PC-3 (cell line): ENCODE data around the gene CYB561D1. TPM values are rescaled to one million over a fixed set of nuclear protein-coding genes. Genes with fewer than 3 reads are reported as not detected.

ENCODE experiments used
- ATAC-seq: fragments of 200-7000 bp; cut with Tn5 transposase; 2 replicates; pipeline ENCODE4 v1.9.1; 2020; ENCODE audit warnings: mild to moderate bottlenecking, moderate library complexity
- BruUV-seq: library from RNA; stranded (reverse); fragments of 400-500 nt; replicated peaks from 2 replicates; lab custom pipeline; 2021; lab: Mats Ljungman, UMichigan
- CTCF ChIA-PET: fragments of 300-600 bp; sonication (Branson Sonifier 250); formaldehyde crosslinking; loops from one replicate; lab custom pipeline; 2022; ENCODE audit warnings: antibody characterized with exemption; lab: Charles Lee
- POLR2A ChIA-PET: fragments of 300-600 bp; sonication (Branson Sonifier 250); formaldehyde crosslinking; loops from one replicate; lab custom pipeline; 2022; ENCODE audit warnings: antibody characterized with exemption; ENCODE audit not compliant: unreplicated experiment; lab: Charles Lee
- DNase-seq: peaks from one replicate; pipeline ENCODE4 v3.0.0-alpha.2; 2015
- H2AFZ ChIP-seq: fragments of 300-600 bp; sonication (generic); 2 replicates; pipeline ENCODE4 v1.6.0; 2016; ENCODE audit warnings: antibody characterized with exemption, low read length
- H3F3A ChIP-seq: fragments of 300-600 bp; sonication (generic); one replicate; pipeline ENCODE4 v1.6.0; 2017; ENCODE audit warnings: antibody characterized with exemption, low read length, control low read depth, mild to moderate bottlenecking; ENCODE audit not compliant: unreplicated experiment
- H3K27ac ChIP-seq: fragments of 300-600 bp; sonication (generic); 2 replicates; pipeline ENCODE4 v1.5.1; 2016; ENCODE audit warnings: mild to moderate bottlenecking, low read length
- H3K27me3 ChIP-seq: fragments of 300-600 bp; sonication (generic); 2 replicates; pipeline ENCODE4 v1.6.1; 2016; ENCODE audit warnings: low read length, mixed read lengths
- H3K36me3 ChIP-seq: fragments of 300-600 bp; sonication (generic); 2 replicates; pipeline ENCODE4 v1.6.1; 2016; ENCODE audit warnings: low read depth, mixed run types, low read length, mixed read lengths
- H3K4me1 ChIP-seq: fragments of 300-600 bp; sonication (generic); 2 replicates; pipeline ENCODE4 v1.5.1; 2016; ENCODE audit warnings: low read length; ENCODE audit not compliant: insufficient read depth
- H3K4me2 ChIP-seq: fragments of 300-600 bp; sonication (generic); 2 replicates; pipeline ENCODE4 v1.6.0; 2016; ENCODE audit warnings: low read length
- H3K4me3 ChIP-seq: fragments of 300-600 bp; sonication (generic); 2 replicates; pipeline ENCODE4 v1.5.1; 2016; ENCODE audit warnings: mild to moderate bottlenecking, low read length, mixed read lengths
- H3K79me2 ChIP-seq: fragments of 300-600 bp; sonication (generic); 2 replicates; pipeline ENCODE4 v1.6.1; 2017; ENCODE audit warnings: low read length, mixed read lengths
- H3K9ac ChIP-seq: fragments of 300-600 bp; sonication (generic); 2 replicates; pipeline ENCODE4 v1.6.0; 2016; ENCODE audit warnings: mild to moderate bottlenecking, low read length
- H3K9me2 ChIP-seq: fragments of 300-600 bp; sonication (generic); replicated peaks from 2 replicates; pipeline ENCODE4 v1.6.1; 2016; ENCODE audit warnings: mixed run types, low read length, mixed read lengths
- H3K9me3 ChIP-seq: fragments of 300-600 bp; sonication (generic); 2 replicates; pipeline ENCODE4 v1.6.1; 2016; ENCODE audit warnings: low read length, mixed read lengths
- H4K20me1 ChIP-seq: fragments of 300-600 bp; sonication (generic); 2 replicates; pipeline ENCODE4 v1.6.1; 2016; ENCODE audit warnings: low read length, mixed read lengths
- EZH2 ChIP-seq: fragments of 300-600 bp; sonication (generic); IDR thresholded peaks from one replicate; pipeline ENCODE4 v1.6.1; 2017; ENCODE audit warnings: antibody characterized with exemption, mild to moderate bottlenecking, low read length; ENCODE audit not compliant: unreplicated experiment
- EZH2phosphoT487 ChIP-seq: fragments of 300-600 bp; sonication (generic); IDR thresholded peaks from 2 replicates; pipeline ENCODE4 v1.6.1; 2018; ENCODE audit warnings: mild to moderate bottlenecking, antibody characterized with exemption, low read length, borderline replicate concordance
- intact Hi-C: fragments of 100-400 bp; cut with micrococcal nuclease; formaldehyde crosslinking; loops from 2 replicates; pipeline ENCODE4 v1.9.0; 2023
- total RNA-seq: library from RNA; depleted of rRNA; stranded (reverse); fragments of >200 nt; gene quantifications from 2 replicates; pipeline ENCODE4 v1.2.3, GENCODE V29; 2014
- TF ChIP-seq, protein P1 (sequence below): fragments of 300-600 bp; sonication (generic); conservative IDR thresholded peaks from 2 replicates; pipeline ENCODE4 v1.5.1; 2017; ENCODE audit warnings: antibody characterized with exemption, low read depth, mild to moderate bottlenecking, low read length

Gene CYB561D1
- total RNA-seq, 1 experiment from 2014 or later, result 2.7 TPM

DNA sequence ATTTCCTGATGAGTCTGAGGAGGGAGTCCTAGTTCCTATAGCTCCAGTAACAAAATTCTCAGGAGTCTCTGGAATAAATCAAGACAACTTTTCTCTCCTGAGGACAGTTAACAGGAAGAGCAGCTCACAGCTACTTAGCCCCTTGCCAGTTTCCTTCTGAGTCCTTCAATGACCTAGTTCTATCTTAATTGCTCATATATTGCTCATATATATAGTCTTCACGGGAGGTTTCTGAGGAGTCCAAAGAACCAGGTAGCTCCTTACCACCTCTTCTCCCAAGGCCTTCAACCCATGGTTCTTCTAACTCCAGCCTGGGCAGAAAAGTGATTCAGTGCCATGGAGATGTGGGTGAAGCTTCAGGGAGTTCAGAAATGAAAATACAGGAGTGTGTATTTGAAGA is 11.1 kb downstream of the CYB561D1 start:
- no peaks in the 10 kb centered on the region for H3K9me3 ChIP-seq
- DNase-seq, result no peak
- no peak overlapping the region for H2AFZ ChIP-seq
- no peaks in the 10 kb centered on the region for H3K9me2 ChIP-seq
- ATAC-seq, result no peak
- no peaks in the 10 kb centered on the region; the same call in 1 of the 2 replicates for H3K36me3 ChIP-seq
- no TSS peak for BruUV-seq
- no peak for TF ChIP-seq EZH2
- TF ChIP-seq EZH2phosphoT487, result no peak
- TF ChIP-seq, protein P1, sequence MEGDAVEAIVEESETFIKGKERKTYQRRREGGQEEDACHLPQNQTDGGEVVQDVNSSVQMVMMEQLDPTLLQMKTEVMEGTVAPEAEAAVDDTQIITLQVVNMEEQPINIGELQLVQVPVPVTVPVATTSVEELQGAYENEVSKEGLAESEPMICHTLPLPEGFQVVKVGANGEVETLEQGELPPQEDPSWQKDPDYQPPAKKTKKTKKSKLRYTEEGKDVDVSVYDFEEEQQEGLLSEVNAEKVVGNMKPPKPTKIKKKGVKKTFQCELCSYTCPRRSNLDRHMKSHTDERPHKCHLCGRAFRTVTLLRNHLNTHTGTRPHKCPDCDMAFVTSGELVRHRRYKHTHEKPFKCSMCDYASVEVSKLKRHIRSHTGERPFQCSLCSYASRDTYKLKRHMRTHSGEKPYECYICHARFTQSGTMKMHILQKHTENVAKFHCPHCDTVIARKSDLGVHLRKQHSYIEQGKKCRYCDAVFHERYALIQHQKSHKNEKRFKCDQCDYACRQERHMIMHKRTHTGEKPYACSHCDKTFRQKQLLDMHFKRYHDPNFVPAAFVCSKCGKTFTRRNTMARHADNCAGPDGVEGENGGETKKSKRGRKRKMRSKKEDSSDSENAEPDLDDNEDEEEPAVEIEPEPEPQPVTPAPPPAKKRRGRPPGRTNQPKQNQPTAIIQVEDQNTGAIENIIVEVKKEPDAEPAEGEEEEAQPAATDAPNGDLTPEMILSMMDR, result no peak
- no peaks in the 10 kb centered on the region for H3K79me2 ChIP-seq
- no peaks in the 10 kb centered on the region for H4K20me1 ChIP-seq
- H3K9ac ChIP-seq, result no peak overlapping the region
- CTCF ChIA-PET, result interaction anchor here (1.1 kb wide), 1 partner anchor 27 kb away, joined by 3 read pairs; no protein-coding TSS in a partner anchor
- no peaks in the 10 kb centered on the region for H3F3A ChIP-seq
- POLR2A ChIA-PET, result no interaction called here
- intact Hi-C loops, result no loop called here
- H3K4me1 ChIP-seq, result peaks cover 1% of the 10 kb centered on the region; the same call in 1 of the 2 replicates
- H3K27me3 ChIP-seq, result no peaks in the 10 kb centered on the region
- no peak overlapping the region for H3K4me2 ChIP-seq
- no peak overlapping the region for H3K27ac ChIP-seq
- no peak overlapping the region for H3K4me3 ChIP-seq

DNA sequence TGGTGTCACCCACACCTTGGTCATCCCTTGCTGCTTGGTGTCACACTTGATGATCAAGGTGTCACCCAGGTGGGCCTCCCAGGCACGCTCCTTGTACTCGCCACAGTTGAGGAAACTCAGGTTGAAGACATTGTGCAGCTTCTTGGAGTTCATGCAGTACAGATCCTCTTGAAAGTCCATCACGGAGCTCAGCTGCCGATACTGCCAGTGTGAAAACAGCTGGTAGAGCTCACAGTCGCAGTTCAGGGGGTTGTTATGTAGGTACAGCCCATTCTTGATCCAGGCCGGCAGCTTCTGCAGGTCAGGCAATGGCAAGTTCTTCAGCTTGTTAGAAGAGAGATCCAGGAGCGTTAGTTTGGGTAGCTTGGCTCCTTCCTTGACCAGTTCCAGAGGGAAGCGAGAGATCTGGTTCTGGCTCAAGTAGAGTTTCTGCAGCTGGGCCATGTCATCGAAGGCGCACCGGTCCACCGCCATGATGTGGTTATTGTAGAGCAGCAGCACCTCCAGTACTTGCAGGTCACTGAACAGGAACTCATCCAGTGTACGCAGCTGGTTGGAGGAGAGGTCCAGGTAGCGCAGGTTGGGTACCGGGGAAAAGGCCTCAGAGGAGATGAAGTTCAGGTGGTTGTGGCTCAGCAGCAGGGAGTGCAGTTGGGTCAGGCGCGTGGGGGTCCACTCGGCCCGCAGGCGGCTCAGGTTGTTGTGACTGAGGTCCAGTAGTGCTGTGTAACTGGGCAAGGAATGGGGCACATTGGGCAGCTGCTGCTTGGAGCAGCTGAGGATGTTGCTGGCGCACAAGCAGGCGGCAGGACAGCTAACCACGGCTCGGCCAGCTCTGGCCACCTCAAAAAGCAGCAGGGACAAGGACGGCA is 14.3 kb downstream of the CYB561D1 start:
- no peaks in the 10 kb centered on the region for H3K27me3 ChIP-seq
- H3F3A ChIP-seq, result no peaks in the 10 kb centered on the region
- H3K79me2 ChIP-seq, result no peaks in the 10 kb centered on the region
- no peak overlapping the region for H3K27ac ChIP-seq
- no peak overlapping the region for H3K4me2 ChIP-seq
- TSS peak; percentile 37 for BruUV-seq
- H3K4me1 ChIP-seq, result peaks cover 6% of the 10 kb centered on the region; the same call in 1 of the 2 replicates
- H3K9me2 ChIP-seq, result no peaks in the 10 kb centered on the region
- intact Hi-C loops, result no loop called here
- no peaks in the 10 kb centered on the region for H3K36me3 ChIP-seq
- POLR2A ChIA-PET, result interaction anchor here (0.7 kb wide), 1 partner anchor 24 kb away, joined by 3 read pairs; no protein-coding TSS in a partner anchor
- no peaks in the 10 kb centered on the region for H3K9me3 ChIP-seq
- H4K20me1 ChIP-seq, result no peaks in the 10 kb centered on the region
- DNase-seq, result no peak
- no peak overlapping the region for H2AFZ ChIP-seq
- H3K9ac ChIP-seq, result no peak overlapping the region
- CTCF ChIA-PET, result no interaction called here
- ATAC-seq, result no peak
- TF ChIP-seq EZH2phosphoT487 (no peak), EZH2 (no peak)
- TF ChIP-seq, protein P1, result no peak
- H3K4me3 ChIP-seq, result no peak overlapping the region

DNA sequence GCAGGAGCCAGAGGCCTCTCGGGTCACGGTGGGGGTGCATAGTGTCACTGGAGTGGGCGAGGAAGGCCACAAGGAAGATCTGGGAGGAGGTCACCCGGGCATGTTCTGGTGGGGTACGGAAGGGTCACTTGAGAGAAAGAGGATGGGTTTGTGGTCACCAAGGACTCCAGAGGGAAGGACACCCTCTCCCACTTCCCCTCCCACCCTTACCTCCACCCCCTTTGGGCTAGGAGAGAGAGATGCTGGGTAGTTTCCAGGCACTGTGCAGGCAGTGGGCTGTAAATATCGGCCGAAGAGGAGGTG is 14.9 kb downstream of the CYB561D1 start:
- no peaks in the 10 kb centered on the region for H3K36me3 ChIP-seq
- peaks cover 6% of the 10 kb centered on the region; the same call in 1 of the 2 replicates for H3K4me1 ChIP-seq
- no peaks in the 10 kb centered on the region for H4K20me1 ChIP-seq
- TF ChIP-seq EZH2, result no peak
- ChIA-PET CTCF (no interaction called here), POLR2A (interaction anchor here (0.7 kb wide), 1 partner anchor 23 kb away, joined by 3 read pairs; no protein-coding TSS in a partner anchor)
- no peaks in the 10 kb centered on the region for H3K9me3 ChIP-seq
- peak overlapping the region; percentile 97 for H3K4me2 ChIP-seq
- H3K9ac ChIP-seq, result no peak overlapping the region
- H3K9me2 ChIP-seq, result no peaks in the 10 kb centered on the region
- H3F3A ChIP-seq, result no peaks in the 10 kb centered on the region
- peak overlapping the region; percentile 77 for H3K4me3 ChIP-seq
- no peaks in the 10 kb centered on the region for H3K27me3 ChIP-seq
- no peak overlapping the region for H3K27ac ChIP-seq
- no TSS peak for BruUV-seq
- peak overlapping the region; percentile 97; the same call in 1 of the 2 replicates for H2AFZ ChIP-seq
- ATAC-seq, result no peak
- H3K79me2 ChIP-seq, result no peaks in the 10 kb centered on the region
- intact Hi-C loops, result no loop called here
- no peak for DNase-seq
